Body of pancreas (tissue), 4 donors: Measurements from ENCODE around the gene SRMS. TPM values are rescaled to one million over a fixed set of nuclear protein-coding genes. Genes with fewer than 3 reads are reported as not detected.

Source experiments
- ATAC-seq: fragments of 150-250 bp; one replicate; pipeline ENCODE4 v1.9.1; 2016
- DNase-seq, 4 donors: peaks; one replicate each; pipeline ENCODE4 v3.0.0-alpha.2; 2019
- H3K27ac ChIP-seq, 4 donors: fragments of 200-600 bp; sonication (generic); 1 replicate in 3 of 4; 2 replicates in 1 of 4; pipeline versions ENCODE4 v1.5.1 to v1.6.1; 2016 to 2019; ENCODE audit warnings: mild to moderate bottlenecking in 1 of 4, mixed read lengths in 1 of 4, moderate library complexity in 1 of 4
- H3K27me3 ChIP-seq, 2 donors: fragments of 200-600 bp; sonication (generic); one replicate each; pipeline ENCODE4 v1.6.0; 2016; ENCODE audit warnings: mild to moderate bottlenecking in 1 of 2
- H3K36me3 ChIP-seq, 2 donors: fragments of 200-600 bp; sonication (generic); replicated peaks in 1 of 2; 2 replicates each; pipeline ENCODE4 v1.5.1; 2016; ENCODE audit warnings: low read depth in 2 of 2; ENCODE audit not compliant: insufficient read depth in 1 of 2
- H3K4me1 ChIP-seq: fragments of 200-600 bp; sonication (generic); one replicate; pipeline ENCODE4 v1.6.0; 2016
- H3K4me3 ChIP-seq, 2 donors: fragments of 200-600 bp; sonication (generic); 1 replicate in 1 of 2; 2 replicates in 1 of 2; pipeline ENCODE4 v1.5.1; 2016 to 2019
- H3K9me3 ChIP-seq, 3 donors: fragments of 200-600 bp; sonication (generic); 1 replicate in 2 of 3; 2 replicates in 1 of 3; pipeline ENCODE4 v1.5.1; 2016
- CTCF ChIP-seq, 7 experiments: fragments of 450-650 bp in 4 of 7; fragments of 200-600 bp in 3 of 7; sonication (generic) in 3 of 7; IDR thresholded peaks; one replicate each; pipeline ENCODE4 v1.5.1; 2016 to 2019; ENCODE audit warnings: antibody characterized with exemption in 7 of 7
- POLR2A ChIP-seq, 3 donors: fragments of 450-650 bp; IDR thresholded peaks; one replicate each; pipeline ENCODE4 v1.6.1; 2016; ENCODE audit warnings: antibody characterized with exemption in 3 of 3, mild to moderate bottlenecking in 2 of 3
- WGBS, 2 donors: methylation state at CpG; one replicate each; pipeline ENCODE4 v1.1.5; 2017; 5-methylcytosine and 5-hydroxymethylcytosine counted together
- intact Hi-C: fragments of 100-400 bp; cut with DNase I; formaldehyde crosslinking; loops from one replicate; pipeline ENCODE4 v1.15.1; 2023
- total RNA-seq, 2 donors: library from RNA; depleted of rRNA; stranded (reverse); fragments of >200 nt; gene quantifications; one replicate each; pipeline ENCODE4 v1.1.0, GENCODE V29; 2016

The SRMS gene
- total RNA-seq, 2 donors from 2014 or later = not detected

- DNase-seq (no peak), ATAC-seq (no peak)
- Histone ChIP-seq H3K27me3 (peaks cover 0 to 5% of the 10 kb centered on the region in 2 donors), H3K4me3 (no peak overlapping the region), H3K36me3 (no peaks in the 10 kb centered on the region), H3K9me3 (peaks cover 0 to 13% (median 0%) of the 10 kb centered on the region in 3 donors), H3K4me1 (no peaks in the 10 kb centered on the region), H3K27ac (no peak overlapping the region)
- 70 to 80% methylated on average over 9 of the region's 9 CpGs for WGBS, 2 donors
- intact Hi-C loops = no loop called here
- no peak for TF ChIP-seq POLR2A (IDR thresholded peaks at IDR 0.05)
- no peak for TF ChIP-seq CTCF (IDR thresholded peaks at IDR 0.05)
These were observed 42.9 kb downstream of the SRMS start for GRCh38 chr20:63504642-63505041.

GRCh38 chr20:63503524-63503923, 44.0 kb downstream of the SRMS start:
- no peak for ATAC-seq
- peaks cover 0 to 5% of the 10 kb centered on the region in 2 donors for H3K27me3 ChIP-seq
- no peak overlapping the region for H3K4me3 ChIP-seq
- peaks cover 0 to 13% (median 0%) of the 10 kb centered on the region in 3 donors for H3K9me3 ChIP-seq
- 58 to 63% methylated on average over 6 to 7 of the region's 7 CpGs for WGBS, 2 donors
- DNase-seq = no peak
- TF ChIP-seq POLR2A (IDR thresholded peaks at IDR 0.05) = no peak
- TF ChIP-seq CTCF (IDR thresholded peaks at IDR 0.05) = no peak
- peaks cover 8% of the 10 kb centered on the region for H3K4me1 ChIP-seq
- intact Hi-C loops = no loop called here
- no peaks in the 10 kb centered on the region for H3K36me3 ChIP-seq
- H3K27ac ChIP-seq = no peak overlapping the region

GRCh38 chr20:63502671-63503172, 44.8 kb downstream of the SRMS start:
- no peak for ATAC-seq
- H3K9me3 ChIP-seq = peaks cover 0 to 13% (median 0%) of the 10 kb centered on the region in 3 donors
- H3K4me3 ChIP-seq = no peak overlapping the region
- intact Hi-C loops = no loop called here
- H3K27me3 ChIP-seq = peaks cover 0 to 5% of the 10 kb centered on the region in 2 donors
- TF ChIP-seq POLR2A (IDR thresholded peaks at IDR 0.05) = no peak
- TF ChIP-seq CTCF (IDR thresholded peaks at IDR 0.05) = no peak
- WGBS, 2 donors = 61% methylated on average over 11 of the region's 15 CpGs; no CpG with 5 or more reads in 1 of the 2 donors
- H3K36me3 ChIP-seq = no peaks in the 10 kb centered on the region
- peak in 1 of 4 donors; percentile 16 for DNase-seq
- H3K27ac ChIP-seq = no peak overlapping the region
- H3K4me1 ChIP-seq = peaks cover 16% of the 10 kb centered on the region

GRCh38 chr20:63501818-63502670, 45.5 kb downstream of the SRMS start:
- Histone ChIP-seq H3K36me3 (no peaks in the 10 kb centered on the region), H3K27me3 (peaks cover 0 to 9% of the 10 kb centered on the region in 2 donors), H3K4me1 (peaks cover 17% of the 10 kb centered on the region), H3K9me3 (peaks cover 0 to 13% (median 0%) of the 10 kb centered on the region in 3 donors), H3K4me3 (no peak overlapping the region), H3K27ac (no peak overlapping the region)
- intact Hi-C loops = no loop called here
- DNase-seq (peak in 3 of 4 donors; percentile 45 to 62 (median 58)), ATAC-seq (no peak)
- no peak for TF ChIP-seq POLR2A (IDR thresholded peaks at IDR 0.05)
- TF ChIP-seq CTCF (IDR thresholded peaks at IDR 0.05) = no peak
- 16 to 30% methylated on average over 16 to 26 of the region's 26 CpGs for WGBS, 2 donors
